Progenitor cell of endocrine pancreas (in vitro differentiated cells): ENCODE measurements around the gene TMEM239. TPM values are rescaled to one million over a fixed set of nuclear protein-coding genes. Genes with fewer than 3 reads are reported as not detected.

Experiments used
- DNase-seq: peaks from one replicate; pipeline ENCODE4 v3.0.0; 2021; ENCODE audit warnings: low spot score; ENCODE audit not compliant: unreplicated experiment
- H3K27ac Mint-ChIP-seq: 2 replicates; pipeline ENCODE4 v1.8.0; 2021; ENCODE audit warnings: mild to moderate bottlenecking, moderate library complexity, mixed read lengths
- H3K27me3 Mint-ChIP-seq: 2 replicates; pipeline ENCODE4 v1.8.0; 2021; ENCODE audit warnings: mixed read lengths
- H3K36me3 Mint-ChIP-seq: 2 replicates; pipeline ENCODE4 v1.8.0; 2022; ENCODE audit warnings: mixed read lengths; ENCODE audit not compliant: insufficient read depth
- H3K4me1 Mint-ChIP-seq: 2 replicates; pipeline ENCODE4 v1.8.0; 2021; ENCODE audit warnings: low read depth, mixed read lengths
- H3K4me3 Mint-ChIP-seq: 2 replicates; pipeline ENCODE4 v1.8.0; 2021; ENCODE audit warnings: low read depth, mild to moderate bottlenecking, moderate library complexity, mixed read lengths
- H3K9me3 Mint-ChIP-seq: 2 replicates; pipeline ENCODE4 v1.8.0; 2021; ENCODE audit warnings: low read depth, mixed read lengths
- total RNA-seq: library from RNA; stranded (reverse); gene quantifications from 2 replicates; pipeline ENCODE4 v1.2.1, GENCODE V29; 2021
- TF ChIP-seq, protein P1 (sequence below): fragments of 200-600 bp; sonication (generic); IDR thresholded peaks from one replicate; pipeline ENCODE4 v1.5.0; 2021; ENCODE audit warnings: antibody characterized with exemption, mild to moderate bottlenecking; ENCODE audit not compliant: unreplicated experiment

The TMEM239 gene
- total RNA-seq, 1 donor from 2014 or later, result not detected

DNA sequence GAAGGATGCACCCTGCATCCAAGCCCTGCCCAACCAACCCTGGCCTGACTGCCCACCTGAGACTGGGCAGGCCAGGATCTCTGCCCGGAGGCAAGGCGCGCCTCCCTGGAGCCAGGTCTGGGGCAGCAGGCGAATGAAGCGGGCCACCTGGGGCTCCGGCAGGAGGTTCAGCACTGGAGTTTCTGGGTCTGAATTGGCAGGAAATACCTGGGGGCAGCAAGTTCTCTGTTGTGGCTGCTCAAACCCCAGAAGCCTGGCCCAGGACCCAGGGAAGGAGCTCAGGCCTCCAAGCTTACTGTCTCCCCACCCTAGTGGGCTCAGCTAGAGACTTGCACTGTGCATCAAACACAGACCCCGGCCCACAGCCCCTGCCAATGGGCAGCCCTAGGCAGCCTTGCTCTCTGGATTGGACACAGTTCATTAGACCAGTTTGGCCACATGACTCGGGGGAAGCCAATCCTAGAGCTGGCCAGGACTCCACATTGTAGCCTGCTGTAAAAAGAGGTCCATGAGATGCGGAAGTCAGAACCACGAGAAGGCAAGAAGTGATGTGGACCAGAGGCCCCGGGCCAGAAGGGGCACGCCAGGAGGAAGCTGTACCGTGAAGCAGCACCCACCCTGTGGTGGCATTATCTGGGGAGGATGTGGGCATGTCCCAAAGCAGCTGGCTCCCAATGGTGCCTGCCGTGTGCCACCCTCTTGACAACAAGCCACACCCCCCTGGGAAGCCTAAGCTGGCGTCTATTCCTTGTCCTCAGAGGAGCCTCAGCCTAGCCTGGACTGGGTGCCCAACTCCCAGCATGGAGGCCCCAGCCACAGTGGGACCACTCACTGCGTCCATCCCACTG, 18.8 kb upstream of the TMEM239 start:
- no peak for DNase-seq
- Mint-ChIP-seq H3K4me3 (no peak overlapping the region), H3K4me1 (peaks cover 16% of the 10 kb centered on the region), H3K9me3 (no peaks in the 10 kb centered on the region), H3K27me3 (peaks cover 7% of the 10 kb centered on the region), H3K27ac (no peak overlapping the region), H3K36me3 (peaks cover 10% of the 10 kb centered on the region)
- TF ChIP-seq, protein P1, sequence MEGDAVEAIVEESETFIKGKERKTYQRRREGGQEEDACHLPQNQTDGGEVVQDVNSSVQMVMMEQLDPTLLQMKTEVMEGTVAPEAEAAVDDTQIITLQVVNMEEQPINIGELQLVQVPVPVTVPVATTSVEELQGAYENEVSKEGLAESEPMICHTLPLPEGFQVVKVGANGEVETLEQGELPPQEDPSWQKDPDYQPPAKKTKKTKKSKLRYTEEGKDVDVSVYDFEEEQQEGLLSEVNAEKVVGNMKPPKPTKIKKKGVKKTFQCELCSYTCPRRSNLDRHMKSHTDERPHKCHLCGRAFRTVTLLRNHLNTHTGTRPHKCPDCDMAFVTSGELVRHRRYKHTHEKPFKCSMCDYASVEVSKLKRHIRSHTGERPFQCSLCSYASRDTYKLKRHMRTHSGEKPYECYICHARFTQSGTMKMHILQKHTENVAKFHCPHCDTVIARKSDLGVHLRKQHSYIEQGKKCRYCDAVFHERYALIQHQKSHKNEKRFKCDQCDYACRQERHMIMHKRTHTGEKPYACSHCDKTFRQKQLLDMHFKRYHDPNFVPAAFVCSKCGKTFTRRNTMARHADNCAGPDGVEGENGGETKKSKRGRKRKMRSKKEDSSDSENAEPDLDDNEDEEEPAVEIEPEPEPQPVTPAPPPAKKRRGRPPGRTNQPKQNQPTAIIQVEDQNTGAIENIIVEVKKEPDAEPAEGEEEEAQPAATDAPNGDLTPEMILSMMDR, result no peak

DNA sequence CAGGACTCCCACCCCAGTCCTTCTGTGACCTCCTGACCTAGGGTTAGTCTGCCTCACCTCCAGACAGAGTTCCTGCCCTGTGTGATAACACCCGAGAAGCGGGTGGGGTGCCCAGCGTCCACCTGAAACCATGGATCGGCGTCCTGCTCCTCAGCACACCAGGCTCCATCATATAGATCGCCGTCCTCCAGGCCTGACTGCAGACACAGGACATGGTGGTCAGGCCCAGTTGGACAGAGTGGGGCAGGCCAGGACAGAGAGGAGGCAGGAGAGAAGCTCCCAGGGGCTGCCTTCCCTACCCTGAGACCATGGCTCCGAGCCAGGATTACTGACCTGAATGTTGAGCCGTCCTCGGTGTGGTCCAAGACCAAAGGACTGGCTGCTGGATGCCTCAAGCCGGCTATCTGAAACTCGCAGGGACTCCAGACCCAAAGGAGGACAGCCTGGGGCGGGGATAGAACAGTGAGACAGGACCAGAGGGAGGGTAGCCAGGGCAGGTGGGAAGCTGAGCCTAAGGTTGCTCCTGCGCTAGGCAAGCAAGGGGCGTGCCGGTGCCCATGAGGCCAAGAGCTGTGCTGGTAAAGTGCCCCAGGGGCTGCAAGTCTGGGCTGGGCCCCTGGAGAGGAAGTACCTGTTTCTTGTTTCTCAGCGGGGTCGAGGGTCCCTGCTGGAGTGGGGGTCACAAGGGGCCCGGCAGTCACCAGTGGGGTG, 17.9 kb upstream of the TMEM239 start:
- no peak overlapping the region for H3K27ac Mint-ChIP-seq
- no peaks in the 10 kb centered on the region for H3K9me3 Mint-ChIP-seq
- no peak for DNase-seq
- peaks cover 16% of the 10 kb centered on the region for H3K4me1 Mint-ChIP-seq
- H3K4me3 Mint-ChIP-seq, result peak overlapping the region; percentile 95
- TF ChIP-seq, protein P1, result no peak
- peaks cover 12% of the 10 kb centered on the region for H3K27me3 Mint-ChIP-seq
- H3K36me3 Mint-ChIP-seq, result peaks cover 9% of the 10 kb centered on the region

DNA sequence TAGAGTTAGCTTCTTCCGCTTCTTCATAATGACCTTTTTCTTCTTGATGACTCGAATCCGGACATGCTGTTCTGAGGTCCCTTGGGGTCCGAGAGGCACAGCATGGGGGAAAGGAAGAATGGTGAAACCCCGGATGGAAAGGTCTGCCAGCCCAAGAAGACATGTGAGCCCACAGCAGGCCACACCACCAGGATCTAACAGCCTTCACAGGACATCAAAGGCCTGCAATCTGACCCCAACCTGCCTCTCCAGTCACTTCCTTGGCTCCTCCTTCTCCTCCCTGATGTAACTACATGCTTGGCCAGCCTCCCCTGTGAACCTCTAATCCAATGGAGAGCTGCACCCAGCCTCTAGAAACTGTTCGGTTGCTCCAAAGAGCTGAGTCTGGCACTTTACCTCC, 17.4 kb upstream of the TMEM239 start:
- Mint-ChIP-seq H3K9me3 (no peaks in the 10 kb centered on the region), H3K27ac (no peak overlapping the region), H3K36me3 (peaks cover 6% of the 10 kb centered on the region), H3K4me1 (peaks cover 16% of the 10 kb centered on the region), H3K27me3 (peaks cover 16% of the 10 kb centered on the region), H3K4me3 (peak overlapping the region; percentile 95)
- TF ChIP-seq, protein P1, result no peak
- DNase-seq, result no peak

DNA sequence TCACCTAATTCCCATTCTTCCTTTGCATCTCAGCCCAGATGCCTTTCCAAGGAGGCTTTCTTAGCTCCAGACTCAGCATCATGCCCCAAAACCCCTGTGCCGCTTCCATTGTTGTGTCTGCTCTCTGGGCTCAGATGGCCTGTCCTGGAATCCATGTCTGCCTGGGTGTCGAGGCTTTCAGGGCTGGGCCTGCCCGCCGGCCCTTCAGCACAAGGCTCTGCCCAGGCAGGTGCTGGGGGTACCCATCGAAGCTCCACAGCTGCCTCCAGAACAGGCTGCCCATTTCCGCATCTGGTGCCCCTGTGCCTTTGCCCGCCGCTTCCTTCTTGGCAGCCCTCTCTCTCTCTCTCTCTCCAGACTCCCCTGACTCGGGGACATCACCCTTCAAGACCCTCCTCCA, 16.9 kb upstream of the TMEM239 start:
- TF ChIP-seq, protein P1, result no peak
- peak overlapping the region; percentile 95 for H3K4me3 Mint-ChIP-seq
- no peaks in the 10 kb centered on the region for H3K9me3 Mint-ChIP-seq
- no peak for DNase-seq
- H3K27me3 Mint-ChIP-seq, result peaks cover 20% of the 10 kb centered on the region
- H3K27ac Mint-ChIP-seq, result peak overlapping the region; percentile 91
- H3K36me3 Mint-ChIP-seq, result peaks cover 6% of the 10 kb centered on the region
- peaks cover 16% of the 10 kb centered on the region for H3K4me1 Mint-ChIP-seq

DNA sequence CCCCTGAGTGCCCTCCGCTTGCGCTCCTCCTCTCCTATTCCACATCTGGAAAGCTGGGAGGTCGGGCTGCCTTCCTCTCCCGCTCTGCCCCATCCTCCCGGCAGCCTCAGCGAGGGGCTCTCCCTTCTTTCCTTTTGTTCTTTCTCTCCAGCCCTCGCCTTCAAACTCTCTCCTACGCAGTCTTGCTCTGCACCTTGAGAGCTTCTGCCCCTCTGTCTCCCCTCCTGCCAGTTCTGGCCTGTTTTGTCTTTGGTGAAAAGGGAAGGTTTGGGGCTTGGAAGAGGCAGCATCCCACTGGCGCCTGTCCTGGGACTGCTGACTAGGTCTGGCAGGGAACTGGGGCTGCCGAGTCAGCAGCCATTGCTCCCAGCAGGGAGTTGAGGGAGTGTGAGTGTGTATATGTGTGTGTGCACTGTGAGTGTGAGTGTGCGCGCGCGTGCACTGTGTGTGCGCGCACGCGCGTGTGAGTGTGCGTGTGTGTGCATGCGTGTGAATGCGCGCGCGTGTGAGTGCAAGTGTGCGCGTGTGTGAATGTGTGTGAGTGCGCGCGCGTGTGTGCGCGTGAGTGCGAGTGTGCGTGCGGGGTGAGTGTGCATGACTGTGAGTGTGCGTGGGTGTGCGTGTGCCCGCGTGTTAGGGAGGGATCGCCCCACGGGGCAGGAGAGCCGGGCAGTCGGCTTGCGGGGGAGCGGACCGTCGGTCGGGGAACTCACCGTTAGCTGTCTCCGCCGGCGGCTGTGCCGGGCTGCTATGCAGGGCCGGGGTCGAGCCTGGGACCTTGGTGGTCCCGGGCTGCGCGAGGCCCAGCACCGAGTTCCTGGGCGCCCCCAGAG, 16.3 kb upstream of the TMEM239 start:
- TF ChIP-seq, protein P1, result no peak
- Mint-ChIP-seq H3K27me3 (peaks cover 24% of the 10 kb centered on the region), H3K27ac (peak overlapping the region; percentile 91), H3K36me3 (peaks cover 6% of the 10 kb centered on the region), H3K4me1 (peaks cover 16% of the 10 kb centered on the region), H3K4me3 (peak overlapping the region; percentile 95), H3K9me3 (no peaks in the 10 kb centered on the region)
- DNase-seq, result no peak
